Liver (tissue), 9 donors: ENCODE measurements around the gene TENT4A. TPM values are rescaled to one million over a fixed set of nuclear protein-coding genes. Genes with fewer than 3 reads are reported as not detected.

Experiments used
- DNase-seq: peaks from one replicate; pipeline ENCODE4 v3.0.0-alpha.2; 2017; ENCODE audit warnings: low spot score
- H3K27ac ChIP-seq, 2 donors: one replicate each; pipeline ENCODE4 v1.7.0; 2013; ENCODE audit warnings: inconsistent platforms in 2 of 2, low read length in 2 of 2, control low read depth in 1 of 2, low read depth in 1 of 2, mild to moderate bottlenecking in 1 of 2
- H3K27me3 ChIP-seq, 4 donors: one replicate each; pipeline versions ENCODE4 v1.6.1 to v1.7.0; 2013; ENCODE audit warnings: low read length in 3 of 4, inconsistent platforms in 1 of 4, mild to moderate bottlenecking in 1 of 4, moderate library complexity in 1 of 4; ENCODE audit not compliant: control insufficient read depth in 4 of 4, insufficient read depth in 4 of 4
- H3K36me3 ChIP-seq, 4 donors: one replicate each; pipeline versions ENCODE4 v1.6.1 to v1.7.0; 2013; ENCODE audit warnings: low read length in 3 of 4, mild to moderate bottlenecking in 3 of 4, low read depth in 1 of 4, moderate library complexity in 1 of 4; ENCODE audit not compliant: control insufficient read depth in 4 of 4, insufficient read depth in 3 of 4
- H3K4me1 ChIP-seq, 4 donors: one replicate each; pipeline versions ENCODE4 v1.6.1 to v1.7.0; 2013; ENCODE audit warnings: low read length in 3 of 4, mild to moderate bottlenecking in 3 of 4, moderate library complexity in 1 of 4; ENCODE audit not compliant: control insufficient read depth in 4 of 4, insufficient read depth in 4 of 4
- H3K4me3 ChIP-seq, 3 donors: one replicate each; pipeline versions ENCODE4 v1.6.1 to v1.7.0; 2013; ENCODE audit warnings: low read length in 3 of 3, control low read depth in 1 of 3, low read depth in 1 of 3, mild to moderate bottlenecking in 1 of 3
- H3K9ac ChIP-seq, 2 donors: one replicate each; pipeline ENCODE4 v1.7.0; 2013; ENCODE audit warnings: low read length in 2 of 2, mild to moderate bottlenecking in 2 of 2, moderate library complexity in 2 of 2, control low read depth in 1 of 2, low read depth in 1 of 2
- H3K9me3 ChIP-seq, 4 donors: one replicate each; pipeline versions ENCODE4 v1.6.1 to v1.7.0; 2013; ENCODE audit warnings: low read length in 3 of 4; ENCODE audit not compliant: control insufficient read depth in 4 of 4
- ATF3 ChIP-seq: IDR thresholded peaks from 2 replicates; pipeline ENCODE4 v1.6.1; 2016; ENCODE audit warnings: antibody characterized with exemption
- CTCF ChIP-seq: fragments of 150-350 bp; IDR thresholded peaks from 2 replicates; pipeline ENCODE4 v1.5.1; 2017; ENCODE audit warnings: improper control_type of control experiment, low read depth, low read length; ENCODE audit not compliant: missing input control
- EGR1 ChIP-seq, 2 donors: IDR thresholded peaks; 2 replicates each; pipeline ENCODE4 v1.6.1; 2016 to 2018; ENCODE audit warnings: antibody characterized with exemption in 2 of 2, low read depth in 2 of 2
- FOXA1 ChIP-seq: IDR thresholded peaks from 2 replicates; pipeline ENCODE4 v1.6.1; 2016; ENCODE audit warnings: antibody characterized with exemption
- FOXA2 ChIP-seq: IDR thresholded peaks from 2 replicates; pipeline ENCODE4 v1.6.1; 2016; ENCODE audit warnings: antibody characterized with exemption
- GABPA ChIP-seq, 2 donors: IDR thresholded peaks in 1 of 2; conservative IDR thresholded peaks in 1 of 2; 2 replicates each; pipeline ENCODE4 v1.6.1; 2016; ENCODE audit warnings: antibody characterized with exemption in 2 of 2, mild to moderate bottlenecking in 1 of 2, moderate library complexity in 1 of 2
- HNF4A ChIP-seq, 2 donors: conservative IDR thresholded peaks; 2 replicates each; pipeline ENCODE4 v1.6.1; 2016; ENCODE audit warnings: antibody characterized with exemption in 2 of 2, mild to moderate bottlenecking in 2 of 2
- HNF4G ChIP-seq: IDR thresholded peaks from 2 replicates; pipeline ENCODE4 v1.6.1; 2016; ENCODE audit warnings: antibody characterized with exemption
- JUND ChIP-seq, 2 donors: IDR thresholded peaks; 2 replicates each; pipeline ENCODE4 v1.6.1; 2016; ENCODE audit warnings: antibody characterized with exemption in 2 of 2
- MAX ChIP-seq: IDR thresholded peaks from 2 replicates; pipeline ENCODE4 v1.6.1; 2016; ENCODE audit warnings: antibody characterized with exemption
- NR2F2 ChIP-seq: IDR thresholded peaks from 2 replicates; pipeline ENCODE4 v1.6.1; 2016; ENCODE audit warnings: antibody characterized with exemption
- RAD21 ChIP-seq, 2 donors: IDR thresholded peaks; 2 replicates each; pipeline ENCODE4 v1.6.1; 2016; ENCODE audit warnings: antibody characterized with exemption in 2 of 2, mild to moderate bottlenecking in 2 of 2
- REST ChIP-seq: IDR thresholded peaks from 2 replicates; pipeline ENCODE4 v1.6.1; 2016; ENCODE audit warnings: antibody characterized with exemption, mild to moderate bottlenecking
- RXRA ChIP-seq, 2 donors: IDR thresholded peaks; 2 replicates each; pipeline ENCODE4 v1.6.1; 2017 to 2018; ENCODE audit warnings: antibody characterized with exemption in 2 of 2, mild to moderate bottlenecking in 1 of 2
- SP1 ChIP-seq: IDR thresholded peaks from 2 replicates; pipeline ENCODE4 v1.6.1; 2018; ENCODE audit warnings: antibody characterized with exemption, mild to moderate bottlenecking
- TAF1 ChIP-seq: conservative IDR thresholded peaks from 2 replicates; pipeline ENCODE4 v1.6.1; 2016; ENCODE audit warnings: antibody characterized with exemption, mild to moderate bottlenecking
- YY1 ChIP-seq: IDR thresholded peaks from 2 replicates; pipeline ENCODE4 v1.6.1; 2016; ENCODE audit warnings: antibody characterized with exemption, mild to moderate bottlenecking
- ZBTB33 ChIP-seq: IDR thresholded peaks from 2 replicates; pipeline ENCODE4 v1.6.1; 2016; ENCODE audit warnings: antibody characterized with exemption
- WGBS: extraction: QIAGEN DNeasy Blood & Tissue Kit; methylation state at CpG from one replicate; pipeline ENCODE4 v1.1.7; 2013; 5-methylcytosine and 5-hydroxymethylcytosine counted together
- polyA plus RNA-seq, 2 donors: library from polyadenylated mRNA; stranded (reverse) in 1 of 2; unstranded in 1 of 2; fragments of 200-250 nt in 1 of 2; fragments of >200 nt in 1 of 2; fragmentation: Nextera tagmentation in 1 of 2; extraction: Ambion mirVana in 1 of 2; gene quantifications; one replicate each; pipeline versions ENCODE4 v1.2.1 to v1.2.3, GENCODE V29; 2013 to 2015
- total RNA-seq, 2 donors: library from RNA; depleted of rRNA; stranded (reverse); fragments of >200 nt; gene quantifications; one replicate each; pipeline ENCODE4 v1.2.3, GENCODE V29; 2014
- donor health status: healthy.
- donor health status: healthy.
- donor health status: healthy.
- donor health status: healthy.
- donor health status: healthy.

TENT4A gene
- total and polyA plus RNA-seq, 4 donors: 3.9 to 15.1 (median 8.1) TPM

GRCh38 chr5:6791031-6791430 lies 77.8 kb downstream of the TENT4A start:
- no peak overlapping the region for H3K9ac ChIP-seq
- no peak overlapping the region for H3K27ac ChIP-seq
- no peaks in the 10 kb centered on the region for H3K9me3 ChIP-seq
- no peaks in the 10 kb centered on the region for H3K27me3 ChIP-seq
- no peak overlapping the region for H3K4me3 ChIP-seq
- WGBS: 47% methylated on average over 10 of the region's 10 CpGs
- H3K4me1 ChIP-seq: no peaks in the 10 kb centered on the region
- no peak for DNase-seq
- no peaks in the 10 kb centered on the region for H3K36me3 ChIP-seq
- no peak for TF ChIP-seq TAF1
- TF ChIP-seq JUND (IDR thresholded peaks at IDR 0.05): no peak
- TF ChIP-seq ATF3: no peak
- TF ChIP-seq MAX: no peak
- no peak for TF ChIP-seq CTCF
- no peak for TF ChIP-seq YY1
- TF ChIP-seq HNF4A (conservative IDR thresholded peaks at IDR 0.05): no peak

GRCh38 chr5:6792376-6792775 lies 79.1 kb downstream of the TENT4A start:
- Histone ChIP-seq H3K9ac (no peak overlapping the region), H3K27me3 (no peaks in the 10 kb centered on the region), H3K4me1 (no peaks in the 10 kb centered on the region), H3K4me3 (no peak overlapping the region), H3K27ac (no peak overlapping the region), H3K36me3 (no peaks in the 10 kb centered on the region), H3K9me3 (no peaks in the 10 kb centered on the region)
- no peak for TF ChIP-seq SP1
- TF ChIP-seq FOXA2: no peak
- TF ChIP-seq REST: no peak
- TF ChIP-seq ZBTB33: no peak
- no peak for TF ChIP-seq GABPA (IDR thresholded peaks at IDR 0.05 in 1 of 2, conservative IDR thresholded peaks at IDR 0.05 in 1 of 2)
- TF ChIP-seq CTCF: no peak
- TF ChIP-seq FOXA1: no peak
- TF ChIP-seq NR2F2: no peak
- no peak for TF ChIP-seq RAD21 (IDR thresholded peaks at IDR 0.05)
- TF ChIP-seq HNF4G: no peak
- TF ChIP-seq ATF3: no peak
- no peak for TF ChIP-seq RXRA (IDR thresholded peaks at IDR 0.05)
- TF ChIP-seq TAF1: no peak
- no peak for TF ChIP-seq YY1
- TF ChIP-seq JUND (IDR thresholded peaks at IDR 0.05): no peak
- TF ChIP-seq HNF4A (conservative IDR thresholded peaks at IDR 0.05): no peak
- TF ChIP-seq MAX: no peak
- TF ChIP-seq EGR1 (IDR thresholded peaks at IDR 0.05; ENCODE audit: low read depth in 2 of 2): no peak
- 81% methylated on average over 5 of the region's 5 CpGs for WGBS
- no peak for DNase-seq
